ENCODE data around the gene UNKL. TPM values are rescaled to one million over a fixed set of nuclear protein-coding genes. Genes with fewer than 3 reads are reported as not detected.

Gene UNKL
- total and polyA plus RNA-seq, 8 donors, result 4.8 to 75.0 (median 28.2) TPM

DNA sequence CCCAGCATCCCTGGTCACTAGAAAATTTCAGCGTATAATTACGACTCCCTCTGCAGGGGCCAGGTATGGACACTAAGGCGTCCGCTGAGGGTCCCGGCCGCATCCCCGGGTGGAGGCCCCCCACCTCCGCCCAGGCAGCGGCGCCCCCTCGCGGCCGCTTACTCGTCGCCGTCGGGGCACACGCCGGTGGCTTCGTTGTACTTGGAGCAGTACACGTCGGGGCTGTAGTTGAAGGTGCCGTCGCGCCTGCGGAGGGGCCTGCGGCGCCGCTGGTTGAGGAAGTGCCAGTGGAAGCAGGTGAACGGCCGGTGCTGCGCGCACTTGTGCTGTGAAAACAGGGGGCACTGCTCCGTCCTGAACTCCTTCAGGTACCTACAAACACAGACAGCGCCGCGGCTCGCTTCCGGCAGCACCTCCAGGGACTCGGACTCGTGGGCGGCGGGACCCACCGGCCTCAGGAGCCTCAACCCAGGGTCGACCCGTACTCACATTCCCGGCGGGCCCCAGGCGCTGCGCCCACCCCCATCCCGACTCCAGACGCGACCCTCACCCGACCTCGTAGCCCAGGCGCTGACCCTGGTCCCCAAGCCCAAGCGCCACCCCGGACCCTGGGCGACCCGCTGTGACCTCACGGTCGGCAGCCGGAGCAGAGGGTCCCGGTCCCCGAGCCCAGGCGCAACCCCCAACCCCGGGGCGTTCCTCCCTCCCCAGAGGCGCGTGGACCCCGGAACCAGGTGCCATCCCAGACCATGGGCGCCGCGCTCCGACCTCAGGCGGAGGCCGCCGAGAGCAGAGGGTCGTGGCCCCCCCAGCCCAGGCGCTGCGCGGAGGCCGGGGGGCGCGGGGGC, 596 bp downstream of the UNKL start:
- Histone ChIP-seq H3K9me3 (no peaks in the 10 kb centered on the region), H3K36me3 (peaks cover 0 to 43% (median 42%) of the 10 kb centered on the region in 4 donors), H3K4me1 (peaks cover 6 to 56% (median 47%) of the 10 kb centered on the region in 4 donors), H3K27ac (peak overlapping the region; percentile 86 to 93 (median 89)), H3K4me3 (peak overlapping the region; percentile 92 to 100 (median 96)), H3K27me3 (no peaks in the 10 kb centered on the region)
- TF ChIP-seq CTCF (IDR thresholded peaks at IDR 0.05) (peak in 5 of 7 experiments; percentile 22 to 58 (median 27)), POLR2AphosphoS5 (IDR thresholded peaks at IDR 0.05) (no peak)
- intact Hi-C loops (cut with DNase I; ENCODE audit: low total_unique reads), result no loop called here
- WGBS, 5 donors, result 2 to 6% (median 3%) methylated on average over 27 to 85 of the region's 85 CpGs
- peak; percentile 54 to 85 for DNase-seq

GRCh38 chr16:1412847-1413246, 1.7 kb downstream of the UNKL start:
- WGBS, 5 donors, result 88 to 93% (median 92%) methylated on average over 2 of the region's 2 CpGs; no CpG with 5 or more reads in 1 of the 5 donors
- intact Hi-C loops (cut with DNase I; ENCODE audit: low total_unique reads), result no loop called here
- peaks cover 0 to 36% (median 35%) of the 10 kb centered on the region in 4 donors for H3K36me3 ChIP-seq
- peak overlapping the region in 1 of 4 donors; percentile 18 for H3K4me3 ChIP-seq
- no peaks in the 10 kb centered on the region for H3K27me3 ChIP-seq
- TF ChIP-seq POLR2A (IDR thresholded peaks at IDR 0.05) (no peak), CTCF (IDR thresholded peaks at IDR 0.05) (no peak), POLR2AphosphoS5 (IDR thresholded peaks at IDR 0.05) (no peak), EP300 (IDR thresholded peaks at IDR 0.05) (no peak)
- no peak for DNase-seq
- peaks cover 11 to 56% (median 47%) of the 10 kb centered on the region in 4 donors for H3K4me1 ChIP-seq
- no peaks in the 10 kb centered on the region for H3K9me3 ChIP-seq
- no peak overlapping the region for H3K27ac ChIP-seq

DNA sequence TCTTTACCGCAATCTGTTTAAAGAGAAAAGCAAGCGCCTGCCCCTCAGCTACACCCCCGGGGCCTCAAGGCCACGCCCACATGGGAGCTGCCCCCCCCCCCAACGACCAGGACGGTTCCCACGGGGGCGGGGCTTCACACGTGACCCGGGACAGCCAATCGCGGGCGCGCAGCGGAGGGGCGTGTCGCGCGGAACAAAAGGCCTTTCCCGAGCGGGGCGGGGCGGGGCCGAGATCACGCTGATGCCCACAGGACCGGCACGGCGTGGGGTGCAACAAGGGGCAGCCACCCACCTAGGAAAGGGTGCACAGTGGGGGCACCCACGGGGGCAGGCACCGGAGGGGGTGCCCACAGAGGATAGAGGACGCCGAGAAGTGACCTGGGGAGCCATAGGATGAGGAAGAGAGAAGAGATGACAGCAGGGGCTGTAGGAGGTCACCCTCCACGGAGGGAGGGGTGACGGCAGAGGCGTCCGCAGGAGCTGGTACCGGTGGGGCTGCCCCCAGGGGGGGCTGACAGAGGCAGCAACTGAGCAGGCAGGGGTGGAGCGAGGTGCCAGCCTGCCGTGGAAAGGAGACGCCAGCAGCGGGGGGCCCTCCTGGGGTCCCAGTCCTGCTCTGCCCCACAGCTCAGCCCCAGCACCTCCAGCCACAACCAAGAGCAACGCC, 6.2 kb downstream of the UNKL start:
- Histone ChIP-seq H3K27ac (peak overlapping the region; percentile 8 to 66 (median 60)), H3K9me3 (no peaks in the 10 kb centered on the region), H3K27me3 (no peaks in the 10 kb centered on the region), H3K4me3 (peak overlapping the region; percentile 43 to 52 (median 50)), H3K36me3 (peaks cover 3 to 72% (median 66%) of the 10 kb centered on the region in 4 donors), H3K4me1 (peaks cover 5 to 44% (median 37%) of the 10 kb centered on the region in 4 donors)
- DNase-seq, result peak; percentile 95 to 96
- TF ChIP-seq POLR2AphosphoS5 (IDR thresholded peaks at IDR 0.05) (peak in 2 of 3 donors; percentile 23 to 76), EP300 (IDR thresholded peaks at IDR 0.05) (no peak)
- intact Hi-C loops (cut with DNase I; ENCODE audit: low total_unique reads), result no loop called here
- 3 to 7% (median 4%) methylated on average over 30 to 42 of the region's 42 CpGs for WGBS, 5 donors

DNA sequence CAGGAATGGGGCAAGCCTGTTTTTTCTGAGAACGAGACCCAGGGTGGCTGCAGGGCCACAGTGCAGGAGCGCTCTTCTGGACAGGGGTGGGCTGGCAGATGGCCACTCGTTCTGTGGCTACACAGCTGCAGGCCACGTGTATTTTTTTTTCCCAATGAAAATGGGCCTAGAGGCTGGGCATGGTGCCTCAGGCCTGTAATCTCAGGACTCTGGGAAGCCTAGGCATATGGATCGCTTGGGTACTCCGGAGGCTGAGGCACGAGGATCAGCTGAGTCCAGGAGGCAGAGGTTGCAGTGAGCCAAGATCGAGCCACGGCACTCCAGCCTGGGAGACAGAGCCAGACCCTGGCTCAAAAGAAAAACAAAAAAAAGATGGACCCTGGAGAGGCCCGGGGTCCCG, 6.8 kb downstream of the UNKL start:
- H3K36me3 ChIP-seq, result peaks cover 9 to 77% (median 70%) of the 10 kb centered on the region in 4 donors
- peak overlapping the region; percentile 43 to 52 (median 50) for H3K4me3 ChIP-seq
- H3K9me3 ChIP-seq, result no peaks in the 10 kb centered on the region
- no peak for DNase-seq
- H3K4me1 ChIP-seq, result peaks cover 5 to 39% (median 32%) of the 10 kb centered on the region in 4 donors
- no peak for TF ChIP-seq POLR2AphosphoS5 (IDR thresholded peaks at IDR 0.05)
- TF ChIP-seq EP300 (IDR thresholded peaks at IDR 0.05), result no peak
- no peak for TF ChIP-seq CTCF (IDR thresholded peaks at IDR 0.05)
- no peak for TF ChIP-seq POLR2A (IDR thresholded peaks at IDR 0.05)
- intact Hi-C loops (cut with DNase I; ENCODE audit: low total_unique reads), result no loop called here
- peak overlapping the region in 3 of 5 donors; percentile 60 to 66 (median 65) for H3K27ac ChIP-seq
- H3K27me3 ChIP-seq, result no peaks in the 10 kb centered on the region
- 16 to 31% (median 19%) methylated on average over 9 to 11 of the region's 11 CpGs for WGBS, 5 donors
